ENCODE results near the gene WDSUB1.

Gene WDSUB1

DNA sequence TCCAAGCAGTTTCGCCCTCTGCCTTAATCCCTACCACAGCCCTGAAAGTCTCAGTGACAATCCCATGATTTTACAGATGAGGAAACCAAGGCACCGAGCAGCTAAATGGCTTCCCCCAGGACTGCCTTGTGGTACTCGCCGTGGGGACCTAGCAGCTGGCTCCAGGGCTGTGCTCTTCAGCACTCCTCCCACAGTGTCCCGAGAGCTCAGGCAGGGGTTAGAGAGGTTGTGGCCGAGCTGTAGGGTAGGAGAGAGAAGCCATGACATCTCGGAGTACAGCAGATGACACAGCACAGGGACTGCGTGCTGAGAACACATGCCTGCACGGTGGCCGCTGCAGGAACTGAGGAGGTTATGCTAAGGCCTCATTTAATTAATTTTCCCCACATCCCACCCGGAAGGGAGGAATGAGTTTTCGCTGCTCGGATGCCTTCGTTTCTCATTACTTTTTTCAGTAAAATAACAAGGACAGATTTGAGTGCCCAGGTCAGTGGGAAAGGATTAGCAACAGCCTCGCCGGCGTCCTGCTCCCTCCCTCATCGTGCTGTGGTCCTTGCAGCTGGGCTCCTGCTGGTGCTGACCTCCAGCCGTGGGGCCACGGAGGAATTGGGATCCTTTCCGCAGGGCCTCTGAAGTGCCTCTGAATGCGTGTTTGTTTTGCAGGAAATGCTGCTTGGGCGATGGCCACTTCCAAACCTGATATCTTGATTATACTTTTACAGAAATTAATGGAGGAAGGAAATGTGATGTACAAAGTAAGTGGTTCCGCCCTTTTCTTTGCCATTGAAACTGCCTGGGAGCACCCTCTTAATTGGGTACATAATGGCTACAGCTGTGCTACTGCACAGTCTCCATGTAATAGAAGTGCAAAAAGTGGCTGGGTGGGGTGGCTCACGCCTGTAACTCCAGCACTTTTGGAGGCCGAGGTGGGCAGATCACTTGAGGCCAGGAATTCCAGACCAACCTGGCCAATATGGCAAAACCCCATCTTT is 61.2 kb downstream of the WDSUB1 start:
- DNase-seq (ENCODE audit: low read depth, low spot score), result no peak

DNA sequence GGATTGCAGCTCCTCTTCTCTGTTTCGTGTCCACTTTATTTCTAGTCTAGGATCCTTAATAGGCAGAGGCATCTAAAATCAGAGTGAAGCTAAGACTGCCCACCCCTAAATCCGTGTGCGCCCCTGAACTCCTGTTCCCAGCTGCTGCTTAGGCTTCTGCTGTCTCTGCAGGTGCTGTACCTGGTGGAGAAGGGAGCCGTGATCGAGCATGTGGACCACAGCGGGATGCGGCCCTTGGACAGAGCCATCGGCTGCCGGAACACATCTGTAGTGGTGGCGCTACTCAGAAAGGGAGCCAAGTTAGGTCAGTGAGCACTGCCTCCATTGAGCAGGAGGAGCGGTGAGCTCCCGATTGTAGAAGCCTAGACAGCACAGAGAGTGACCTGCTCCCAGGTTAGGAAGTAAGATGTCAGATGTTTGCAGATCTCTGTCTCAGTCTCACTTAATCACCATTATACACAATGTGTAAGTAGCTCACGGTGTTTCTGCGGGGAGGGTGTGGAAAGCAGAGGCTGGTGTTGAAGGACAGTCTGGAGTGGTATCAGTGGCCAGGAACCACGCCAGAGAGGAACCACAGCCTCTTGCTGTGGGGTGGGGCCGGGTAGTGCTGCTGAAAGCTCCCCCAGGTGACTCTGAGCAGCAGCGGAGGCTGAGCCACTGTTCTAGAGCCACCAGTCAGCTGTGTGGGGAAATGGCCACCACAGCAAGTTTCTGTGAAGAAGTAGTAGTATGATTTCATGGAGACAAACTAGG is 62.3 kb downstream of the WDSUB1 start:
- DNase-seq (ENCODE audit: low read depth, low spot score), result no peak

- no peak for DNase-seq (ENCODE audit: low read depth, low spot score)
Measured at GRCh38 chr2:159219394-159219998, 67.0 kb downstream of the WDSUB1 start.

DNA sequence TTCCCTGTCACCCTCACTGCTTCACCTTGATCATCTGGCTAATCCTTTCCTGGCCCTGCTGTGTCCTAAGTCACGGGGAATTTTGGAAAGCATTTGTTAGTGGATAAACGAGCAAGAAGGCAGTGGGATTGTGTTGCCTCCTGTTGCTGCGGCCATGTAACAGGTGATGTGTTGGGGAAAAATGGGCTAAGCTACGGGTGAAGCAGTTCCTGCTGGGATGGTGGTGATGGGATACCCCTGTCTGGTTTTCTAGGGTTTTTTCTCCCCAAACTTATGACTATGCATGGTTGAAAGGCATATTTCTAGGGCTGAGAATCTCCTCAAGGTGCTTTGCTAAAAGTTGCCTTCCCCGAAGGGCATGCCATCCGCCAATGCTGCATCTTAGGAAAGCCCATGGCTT is 68.1 kb downstream of the WDSUB1 start:
- no peak for DNase-seq (ENCODE audit: low read depth, low spot score)

DNA sequence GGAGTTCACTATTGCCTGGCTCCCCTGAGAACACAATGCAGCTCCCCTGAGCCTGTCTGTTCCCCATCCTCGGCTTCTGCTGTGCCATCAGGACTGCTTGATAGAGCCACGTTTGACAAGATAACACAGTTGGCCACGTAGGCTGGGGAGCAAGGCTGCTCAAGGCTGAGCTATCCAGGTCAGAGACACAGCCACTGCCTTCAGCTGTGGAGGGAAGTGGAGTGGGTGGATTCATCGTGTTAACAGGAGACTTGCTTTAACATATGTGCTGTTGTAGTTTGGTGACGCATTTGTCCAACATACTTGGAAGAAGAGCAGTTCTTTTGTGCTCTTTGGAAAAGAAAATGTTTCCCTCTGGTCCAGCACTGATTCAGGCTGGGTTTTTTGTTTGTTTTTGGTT is 68.8 kb downstream of the WDSUB1 start:
- no peak for DNase-seq (ENCODE audit: low read depth, low spot score)

- DNase-seq (ENCODE audit: low read depth, low spot score), result no peak
Measured at GRCh38 chr2:159215116-159215515, 71.4 kb downstream of the WDSUB1 start.

GRCh38 chr2:159214325-159214865 is 72.1 kb downstream of the WDSUB1 start:
- DNase-seq (ENCODE audit: low read depth, low spot score), result no peak

DNA sequence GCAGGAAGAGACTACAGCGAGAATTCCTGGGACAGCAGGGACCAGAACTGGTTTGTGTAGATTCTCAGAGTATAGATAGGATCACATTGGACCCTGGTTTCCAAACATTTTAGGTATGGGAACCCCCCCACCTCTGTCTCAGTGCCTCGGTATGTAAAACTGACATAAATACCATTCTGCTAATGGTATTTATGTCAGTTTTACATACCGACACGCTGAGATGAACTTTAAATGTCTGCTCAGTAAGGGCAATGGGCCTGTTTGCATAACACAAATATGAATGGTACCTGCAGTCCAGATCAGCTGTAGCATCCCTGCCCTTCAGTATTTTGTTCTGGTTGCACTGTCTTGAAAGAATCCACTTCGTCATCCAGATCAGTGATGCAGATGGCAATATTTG is 73.2 kb downstream of the WDSUB1 start:
- no peak for DNase-seq (ENCODE audit: low read depth, low spot score)

DNA sequence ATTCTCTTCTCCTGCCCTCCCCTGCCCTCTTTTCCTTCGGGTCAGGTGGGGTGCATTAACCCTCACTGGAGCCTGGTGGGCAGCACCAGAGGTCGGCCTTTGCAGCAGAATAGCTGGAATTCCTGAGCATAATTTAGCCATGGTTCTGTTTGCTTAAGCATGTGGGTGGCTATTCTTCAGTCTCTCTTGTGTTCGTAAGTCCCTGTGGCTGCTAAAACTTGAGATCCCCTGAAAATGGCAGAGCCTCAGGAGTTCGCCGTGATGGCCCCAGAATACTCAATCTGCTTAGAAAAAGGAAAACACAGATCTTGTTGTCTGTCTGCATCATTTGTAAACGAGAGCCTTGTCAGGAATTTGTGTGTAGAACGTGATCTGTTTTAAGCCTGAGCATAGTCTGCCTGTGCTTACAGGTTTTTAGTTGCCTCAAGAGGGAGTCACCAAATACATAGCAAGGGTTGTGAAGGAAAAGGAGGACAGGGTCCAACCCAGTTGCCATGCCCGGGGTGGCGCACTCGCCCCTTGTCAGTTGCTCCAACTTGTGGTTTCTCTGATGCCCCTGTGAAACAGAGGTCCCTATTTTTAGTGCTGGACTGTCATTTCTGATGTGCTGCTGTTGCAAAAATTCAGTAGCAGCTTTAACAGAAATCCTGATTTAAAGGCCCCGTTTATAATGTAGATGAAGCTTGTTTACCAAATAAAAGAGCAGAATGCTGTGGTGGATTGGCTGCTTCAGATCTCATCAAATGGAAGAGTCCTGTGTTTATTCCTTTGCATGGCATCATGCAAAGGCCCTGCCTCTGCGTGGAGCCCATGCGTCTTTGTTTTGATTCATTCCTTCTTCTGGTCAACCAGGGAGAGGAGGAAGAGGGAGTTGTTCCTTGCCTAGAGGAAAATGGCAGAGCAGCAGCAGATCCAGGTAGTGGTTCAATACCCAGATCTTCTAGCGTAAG is 74.8 kb downstream of the WDSUB1 start:
- no peak for DNase-seq (ENCODE audit: low read depth, low spot score)

DNA sequence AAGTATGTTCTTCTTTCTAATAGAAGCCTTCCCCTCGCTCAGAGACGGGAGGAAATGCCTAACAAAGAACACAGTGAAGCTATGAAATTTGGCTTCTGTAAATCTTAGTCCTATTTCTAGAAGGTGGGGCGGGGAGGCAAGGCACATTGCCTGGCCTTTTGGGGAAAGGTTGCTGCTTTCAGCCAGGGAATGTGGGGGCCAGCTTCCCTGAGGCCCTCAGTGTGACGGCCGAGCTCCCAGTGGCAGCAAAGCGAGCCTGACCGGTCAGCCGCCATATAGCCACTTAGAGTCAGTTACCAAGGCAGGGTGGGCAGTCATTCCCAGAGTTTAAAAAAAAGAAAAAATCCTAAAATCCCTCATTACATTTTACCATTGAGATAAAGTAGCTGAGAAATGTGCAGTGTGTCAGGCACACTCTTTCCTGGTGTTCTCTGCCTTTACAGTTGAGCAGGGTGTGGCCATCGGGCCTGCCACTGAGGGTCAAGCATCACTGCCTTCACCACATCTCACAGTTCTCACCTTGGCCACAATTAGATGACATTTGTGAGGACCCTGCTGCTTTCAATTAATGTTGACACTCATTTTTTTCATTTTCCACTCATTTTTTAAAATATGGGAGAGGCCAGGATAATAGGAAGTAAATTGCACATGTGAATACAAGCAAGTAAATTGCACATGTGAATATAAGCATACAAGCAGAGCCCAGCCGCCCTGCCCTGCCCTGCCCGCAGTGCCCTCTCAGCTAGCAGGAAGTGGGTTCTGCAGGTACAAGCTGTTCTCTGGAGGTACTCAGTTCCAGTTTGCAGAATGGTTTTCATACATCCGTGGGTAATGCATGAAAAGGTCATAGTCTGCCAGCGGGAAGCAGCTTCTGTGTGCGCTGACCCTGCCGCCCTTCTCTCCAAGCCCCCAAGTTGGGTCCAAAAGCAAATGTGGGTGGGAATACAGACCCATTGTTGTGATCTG is 76.9 kb downstream of the WDSUB1 start:
- no peak for DNase-seq (ENCODE audit: low read depth, low spot score)

GRCh38 chr2:159208438-159208837 is 78.1 kb downstream of the WDSUB1 start:
- no peak for DNase-seq (ENCODE audit: low read depth, low spot score)

- DNase-seq (ENCODE audit: low read depth, low spot score), result no peak
Measured at GRCh38 chr2:159206736-159207380, 79.6 kb downstream of the WDSUB1 start.

- no peak for DNase-seq (ENCODE audit: low read depth, low spot score)
Measured at GRCh38 chr2:159204381-159205144, 81.9 kb downstream of the WDSUB1 start.

DNA sequence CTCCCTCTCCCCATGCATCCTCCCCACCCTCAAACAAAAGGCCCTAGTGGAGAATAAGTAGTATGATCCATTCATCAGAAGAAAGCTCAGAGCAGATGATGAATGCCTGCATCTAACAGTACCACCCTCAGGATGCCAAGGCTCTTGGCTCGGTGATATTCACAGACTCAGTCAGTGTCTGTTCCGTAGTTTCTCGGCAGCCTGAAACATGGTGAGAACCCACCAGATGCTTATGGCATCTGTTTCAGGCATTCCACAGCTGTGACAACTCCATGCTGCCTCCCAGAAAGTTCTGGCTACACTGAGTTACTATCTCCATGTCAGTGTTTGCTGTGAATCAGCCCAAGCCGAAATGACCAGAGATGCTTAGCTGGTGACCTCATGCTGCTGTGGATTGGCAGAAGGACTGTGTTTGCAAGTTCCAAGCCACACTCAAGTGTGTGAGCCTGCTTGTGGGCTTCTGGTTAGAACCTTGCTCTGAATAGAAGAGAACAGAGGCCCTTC is 83.9 kb downstream of the WDSUB1 start:
- no peak for DNase-seq (ENCODE audit: low read depth, low spot score)

DNA sequence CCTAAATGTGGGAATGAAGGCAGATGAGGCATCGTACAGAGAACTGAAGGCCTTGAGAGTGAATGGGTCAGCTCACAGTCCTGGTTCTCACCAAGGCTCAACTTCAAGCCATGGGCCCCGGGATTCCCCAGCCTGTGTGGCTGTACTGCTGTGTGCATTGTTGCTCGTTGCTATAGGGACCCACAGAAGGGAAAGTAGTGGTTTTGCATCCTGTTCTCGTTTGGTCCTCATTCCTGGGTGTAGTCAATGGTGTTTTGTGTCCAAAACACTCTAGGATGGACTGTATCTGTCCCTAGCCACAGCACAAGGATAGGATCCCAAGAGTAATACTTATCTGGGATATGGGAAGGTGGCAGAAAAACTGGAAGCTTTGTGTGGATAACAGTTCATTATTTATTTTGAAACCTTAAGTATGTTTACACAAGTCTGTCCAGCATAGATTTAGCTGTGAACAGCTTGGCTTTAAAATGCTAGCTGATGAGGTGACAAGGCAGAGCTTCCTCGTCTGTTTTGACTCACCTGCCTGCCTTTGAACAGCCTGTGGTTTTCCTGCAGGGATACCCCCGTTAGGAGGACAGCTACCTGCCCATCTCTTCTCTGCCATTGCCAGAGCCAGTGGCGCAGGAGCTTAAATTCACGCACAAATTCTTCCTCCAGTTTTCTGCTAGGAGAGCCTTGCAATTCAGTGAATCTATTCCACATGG is 85.0 kb downstream of the WDSUB1 start:
- DNase-seq (ENCODE audit: low read depth, low spot score), result no peak

DNA sequence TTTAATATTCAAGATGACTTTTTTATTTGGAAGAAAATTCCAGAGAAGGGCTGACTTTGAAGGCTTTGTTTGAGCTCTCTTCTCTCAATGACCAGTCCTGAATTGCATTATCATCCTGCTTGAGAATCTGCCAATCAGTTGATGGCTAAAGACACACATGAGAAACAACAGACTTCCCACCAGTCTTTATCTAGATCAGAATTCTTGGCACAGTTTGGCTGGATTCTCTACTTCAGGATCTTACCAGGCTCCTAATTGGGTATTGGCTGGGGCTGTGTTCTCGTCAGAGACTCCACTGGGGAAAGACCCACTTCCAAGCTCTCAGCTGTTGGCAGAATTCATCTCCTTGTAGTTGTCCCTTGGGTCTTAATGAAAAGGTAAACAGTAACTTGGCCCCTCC is 86.0 kb downstream of the WDSUB1 start:
- no peak for DNase-seq (ENCODE audit: low read depth, low spot score)

DNA sequence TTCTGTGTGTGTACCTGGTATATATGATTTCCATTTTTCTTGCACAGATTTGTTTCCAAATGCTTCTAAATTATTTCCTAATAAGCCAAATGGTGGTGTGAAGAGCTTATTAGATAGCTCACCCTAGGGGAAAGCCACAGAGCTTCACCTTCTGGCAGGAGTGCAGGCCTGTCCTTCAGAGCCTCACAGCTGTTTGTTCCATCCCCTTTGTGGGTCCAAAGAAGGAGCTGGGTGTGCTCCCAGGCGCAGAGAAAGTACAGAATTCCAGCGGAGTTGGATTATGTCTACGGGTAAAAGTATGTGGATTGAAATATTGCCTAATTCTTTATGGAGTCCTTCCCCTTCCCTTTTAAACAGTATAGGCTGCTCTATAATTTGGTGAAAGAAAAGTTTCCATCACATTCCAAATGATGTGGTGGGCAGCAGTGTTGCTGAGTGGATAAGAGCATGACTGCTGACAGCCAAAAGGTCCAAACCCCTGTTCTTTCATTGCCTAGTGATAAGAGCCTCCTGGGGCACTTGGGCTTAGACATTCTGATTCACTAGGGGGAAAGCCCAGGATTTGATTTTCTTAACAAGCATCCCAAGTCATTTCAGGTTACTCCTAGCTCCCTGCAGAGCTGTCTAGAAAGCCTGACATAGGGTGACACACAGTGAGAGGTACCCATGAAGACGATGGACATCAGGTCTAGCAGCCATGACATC is 86.6 kb downstream of the WDSUB1 start:
- no peak for DNase-seq (ENCODE audit: low read depth, low spot score)
